ENCODE measurements around the gene PDE11A.
"Not testable (repeated sequence)": the region's sequence is repeated elsewhere in the genome, so short reads cannot be mapped to it uniquely, and the experiment has no call there.

The PDE11A gene

DNA sequence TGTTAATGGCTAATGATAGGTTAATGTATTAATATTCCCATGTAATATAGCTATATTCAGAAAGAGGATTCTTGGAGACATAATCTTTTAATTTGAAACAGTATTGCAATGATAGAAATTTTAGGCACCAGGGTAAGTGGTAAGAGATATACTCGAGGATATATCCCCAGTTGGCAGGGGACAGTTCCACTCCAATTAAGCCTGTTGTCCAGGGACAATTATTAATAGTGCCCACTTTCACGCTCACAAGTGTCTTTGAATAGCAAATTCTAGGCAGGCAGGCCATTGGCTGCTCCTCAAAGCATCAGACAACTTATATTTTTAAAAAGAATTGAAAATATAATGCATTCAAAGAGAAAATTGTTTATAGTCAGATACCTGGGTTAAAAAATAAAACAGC is 190.7 kb downstream of the PDE11A start:
- DNase-seq (ENCODE audit: low read depth): no peak

DNA sequence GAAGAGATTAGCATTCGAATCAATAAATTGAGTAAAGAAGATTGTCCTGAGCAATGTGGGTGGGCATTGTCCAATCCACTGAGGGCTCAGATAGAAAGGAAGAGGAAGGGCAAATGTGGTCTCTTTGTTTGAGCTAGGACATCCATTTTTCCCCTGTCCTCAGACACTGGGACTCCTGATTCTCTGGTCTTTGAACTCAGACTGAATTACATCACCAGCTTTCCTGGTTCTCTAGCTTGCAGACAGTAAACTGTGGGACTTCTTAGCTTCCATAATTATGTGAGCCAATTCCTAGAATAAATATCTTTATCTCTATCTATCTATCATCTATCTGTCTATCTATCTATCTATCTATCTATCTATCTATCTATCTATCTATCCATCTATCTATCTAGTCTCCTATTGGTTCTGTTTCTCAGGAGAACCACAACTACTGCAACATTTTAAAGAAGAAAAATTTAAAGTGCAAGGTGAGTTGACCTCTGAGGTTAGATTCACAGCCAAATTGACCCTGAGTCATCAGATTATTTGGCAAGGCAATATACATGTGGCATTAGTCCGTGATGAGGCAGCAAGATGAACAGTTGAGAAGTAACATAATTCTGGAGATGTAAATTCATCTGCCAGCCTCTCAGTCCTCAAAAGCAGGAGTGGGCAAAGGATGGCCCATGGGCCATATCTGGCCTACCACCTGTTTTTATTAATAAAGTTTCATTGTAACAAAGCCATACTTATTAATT is 191.4 kb downstream of the PDE11A start:
- DNase-seq (ENCODE audit: low read depth): no peak

DNA sequence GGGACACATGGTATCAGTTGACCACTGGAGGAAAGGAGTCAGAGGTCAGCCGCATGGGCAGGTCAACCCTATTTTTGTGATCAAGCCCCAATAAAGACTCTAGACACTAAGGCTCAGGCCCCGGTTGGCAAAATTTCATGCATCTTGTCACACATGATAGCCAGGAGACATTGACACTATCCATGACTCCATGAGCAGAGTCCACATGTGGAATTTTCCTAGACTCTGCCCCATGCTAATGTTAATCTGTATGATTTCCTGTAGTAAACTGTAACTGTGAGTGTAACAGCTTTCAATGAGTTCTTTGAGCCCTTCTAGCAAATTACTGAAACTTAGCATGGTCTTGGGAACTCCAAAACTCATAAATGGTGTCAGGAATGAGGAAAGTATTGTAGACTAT is 192.3 kb downstream of the PDE11A start:
- DNase-seq (ENCODE audit: low read depth): no peak

DNA sequence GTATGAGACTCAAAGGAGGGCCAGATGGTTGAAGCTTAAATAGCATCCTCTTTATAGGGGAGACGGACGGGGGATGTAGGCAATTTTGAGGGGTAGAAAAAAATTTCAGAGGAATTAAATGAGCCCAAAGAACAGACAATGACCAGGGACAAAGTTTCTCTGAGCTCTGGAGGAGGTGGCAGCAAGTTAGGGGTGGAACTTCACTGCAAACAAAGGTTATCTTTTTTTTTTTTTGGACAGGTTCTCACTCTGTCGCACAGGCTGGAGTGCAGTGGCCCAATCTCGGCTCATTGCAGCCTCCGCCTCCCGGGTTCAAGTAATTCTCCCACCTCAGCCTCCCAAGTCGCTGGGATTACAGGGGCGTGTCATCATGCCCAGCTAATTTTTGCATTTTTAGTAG is 195.6 kb downstream of the PDE11A start:
- no peak for DNase-seq (ENCODE audit: low read depth)

DNA sequence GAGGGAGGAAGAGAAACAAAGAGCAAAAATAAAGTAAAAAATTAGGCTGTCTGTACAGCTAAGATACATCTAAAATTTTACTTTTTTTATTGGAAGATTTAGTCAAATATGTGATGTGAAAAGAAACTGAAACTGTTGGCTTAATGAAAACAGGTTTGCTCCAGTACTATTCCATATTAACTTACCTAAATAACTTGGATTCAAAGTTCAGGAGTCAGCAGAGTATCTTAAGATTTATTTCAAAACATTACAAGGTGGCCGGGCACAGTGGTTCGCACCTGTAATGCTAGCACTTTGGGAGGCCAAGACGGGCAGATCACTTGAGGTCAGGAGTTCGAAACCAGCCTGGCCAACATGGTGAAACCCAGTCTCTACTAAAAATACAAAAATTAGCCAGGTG is 197.9 kb downstream of the PDE11A start:
- no peak for DNase-seq (ENCODE audit: low read depth)

DNA sequence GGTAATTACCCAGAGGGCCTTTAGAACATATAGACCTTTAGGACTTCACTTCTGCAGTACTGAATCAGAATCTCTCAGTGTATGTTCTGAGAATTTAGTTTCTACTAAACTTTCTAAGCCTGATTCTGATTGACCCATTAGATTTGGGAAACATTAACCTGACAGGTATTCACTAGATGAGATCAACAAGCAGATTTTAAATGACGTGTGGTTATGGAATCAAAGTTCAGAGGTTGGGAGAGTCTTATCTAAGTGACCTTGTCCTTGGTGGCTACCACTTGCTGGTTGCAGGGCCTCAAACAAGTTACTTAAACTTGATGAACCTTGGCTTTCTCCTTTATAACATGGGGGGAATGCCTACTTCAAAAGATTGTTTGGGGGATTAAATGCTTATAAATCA is 198.7 kb downstream of the PDE11A start:
- no peak for DNase-seq (ENCODE audit: low read depth)

DNA sequence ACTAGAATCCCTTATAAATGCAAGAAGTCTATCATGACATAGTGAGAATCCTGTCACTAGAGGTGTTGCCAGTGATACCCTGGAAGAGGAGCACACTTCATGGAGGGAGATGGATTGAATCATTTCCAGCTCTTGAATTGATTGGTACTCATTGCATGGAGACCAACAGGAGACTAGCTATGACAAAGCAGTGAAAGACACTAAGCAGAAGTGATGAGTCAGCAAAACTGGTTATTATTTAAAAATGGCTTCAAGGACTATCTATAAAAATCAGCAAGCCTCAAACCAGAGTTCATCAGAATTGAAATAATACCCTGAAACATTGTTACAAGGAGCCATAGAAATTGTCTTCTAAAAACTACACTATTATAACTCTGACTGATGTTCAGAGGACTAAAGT is 200.3 kb downstream of the PDE11A start:
- no peak for DNase-seq (ENCODE audit: low read depth)

DNA sequence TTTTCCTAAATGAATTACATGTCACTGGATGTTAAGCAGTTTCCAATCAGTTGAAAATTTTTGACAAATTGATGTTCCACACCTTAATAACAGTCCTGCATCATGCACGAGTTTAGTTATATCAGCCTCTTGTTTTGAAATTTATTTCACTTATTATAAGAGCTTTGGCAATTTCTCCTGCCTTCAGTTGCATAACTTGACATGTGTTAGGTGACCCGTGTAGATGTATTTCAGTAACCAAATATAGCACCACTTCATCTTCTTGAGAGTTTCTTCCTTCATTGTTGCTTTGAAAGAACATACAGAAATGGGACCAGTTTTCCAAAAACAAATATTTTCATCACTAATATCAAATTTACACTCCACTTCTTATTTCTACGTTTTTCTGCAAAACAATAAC is 202.7 kb downstream of the PDE11A start:
- no peak for DNase-seq (ENCODE audit: low read depth)

DNA sequence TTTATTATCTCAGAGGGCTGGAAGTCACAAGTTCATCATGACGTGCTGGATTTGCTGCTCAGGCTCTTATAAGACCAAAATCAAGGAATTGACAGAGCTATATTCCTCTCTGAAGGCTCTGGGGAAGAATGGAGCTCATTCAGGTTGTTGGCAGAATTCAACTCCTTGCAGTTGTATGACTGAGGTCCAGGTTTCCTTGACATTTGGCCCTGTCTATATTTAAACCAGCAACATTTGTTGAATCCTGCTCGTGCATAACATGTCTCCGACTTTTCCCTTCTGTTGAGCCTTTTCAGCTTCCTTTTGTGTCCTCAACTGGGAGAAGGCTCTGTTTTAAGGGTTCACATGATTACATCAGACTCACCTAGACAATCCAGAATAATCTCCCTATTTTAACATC is 203.4 kb downstream of the PDE11A start:
- DNase-seq (ENCODE audit: low read depth): no peak

DNA sequence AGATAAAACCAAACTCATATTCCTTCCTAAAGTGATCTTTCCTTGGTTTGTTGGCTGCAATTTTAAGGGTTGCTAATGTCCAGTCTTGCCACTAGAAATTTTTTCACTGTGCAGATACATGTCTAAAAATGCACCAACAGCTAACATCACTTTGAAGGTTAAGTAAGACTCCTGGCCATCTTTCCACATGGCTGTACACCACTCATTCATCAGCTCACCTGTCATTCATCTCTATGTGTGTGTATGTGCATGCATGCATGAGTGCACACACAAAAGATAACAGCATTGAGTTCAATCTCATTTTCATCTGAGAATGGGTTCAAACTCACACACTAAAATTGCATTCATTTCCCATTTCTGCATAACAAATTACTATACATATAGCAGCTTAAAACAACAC is 203.8 kb downstream of the PDE11A start:
- DNase-seq (ENCODE audit: low read depth): no peak

DNA sequence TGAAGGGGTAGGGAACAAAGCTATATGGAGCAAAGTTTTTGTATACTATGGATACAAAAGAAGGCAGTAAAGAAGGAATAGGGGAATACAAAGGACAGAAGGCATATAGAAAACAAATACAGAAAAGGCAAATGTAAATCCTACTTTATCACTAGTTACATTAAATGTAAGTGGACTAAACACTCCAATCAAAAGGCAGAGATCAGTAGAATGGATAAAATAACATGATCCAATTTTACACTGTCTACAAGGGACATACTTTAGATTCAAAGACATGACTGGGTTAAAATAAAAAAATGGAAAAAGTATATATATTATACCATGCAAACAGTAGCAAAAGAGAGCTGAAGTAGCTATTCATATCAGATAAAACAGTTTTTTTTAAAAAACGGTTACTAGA is 215.0 kb downstream of the PDE11A start:
- no peak for DNase-seq (ENCODE audit: low read depth)

DNA sequence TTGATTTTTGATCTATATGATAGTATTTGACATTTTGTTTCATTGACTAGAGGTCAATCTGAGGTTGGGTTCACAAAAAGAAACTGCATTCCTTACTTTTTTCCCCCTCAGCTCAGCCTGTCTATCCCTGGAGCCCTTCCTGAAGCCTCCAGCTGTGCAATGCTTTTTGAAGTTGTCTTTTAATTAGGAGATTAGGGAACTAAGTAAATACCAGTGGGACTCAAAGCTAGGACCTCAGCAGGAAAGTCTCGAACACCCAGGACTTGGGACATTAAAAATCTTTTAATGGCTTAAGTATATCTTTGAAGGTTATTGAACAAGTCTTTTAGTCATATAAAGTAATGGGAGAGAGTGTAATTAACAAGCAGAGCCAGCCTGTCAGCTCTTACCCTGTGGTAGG is 220.2 kb downstream of the PDE11A start:
- no peak for DNase-seq (ENCODE audit: low read depth)

DNA sequence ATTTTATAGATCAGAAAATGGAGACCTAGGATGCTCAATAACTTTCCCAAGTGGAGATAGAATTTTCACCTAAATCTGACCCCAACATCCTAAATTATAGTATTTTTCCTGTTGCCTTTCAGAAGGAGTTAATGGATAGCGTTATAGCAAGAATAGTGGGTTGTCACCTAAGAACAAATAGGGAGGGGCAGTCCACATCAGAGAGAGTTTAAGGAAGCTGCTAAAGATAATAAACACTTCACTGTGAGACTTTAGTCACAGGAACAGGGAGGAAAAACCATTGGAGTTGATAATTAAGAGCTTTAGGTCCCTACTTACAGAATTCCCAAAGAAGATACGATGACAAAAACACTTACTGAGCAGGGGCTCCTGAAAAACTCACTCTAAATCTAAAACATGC is 229.4 kb downstream of the PDE11A start:
- DNase-seq (ENCODE audit: low read depth): no peak

DNA sequence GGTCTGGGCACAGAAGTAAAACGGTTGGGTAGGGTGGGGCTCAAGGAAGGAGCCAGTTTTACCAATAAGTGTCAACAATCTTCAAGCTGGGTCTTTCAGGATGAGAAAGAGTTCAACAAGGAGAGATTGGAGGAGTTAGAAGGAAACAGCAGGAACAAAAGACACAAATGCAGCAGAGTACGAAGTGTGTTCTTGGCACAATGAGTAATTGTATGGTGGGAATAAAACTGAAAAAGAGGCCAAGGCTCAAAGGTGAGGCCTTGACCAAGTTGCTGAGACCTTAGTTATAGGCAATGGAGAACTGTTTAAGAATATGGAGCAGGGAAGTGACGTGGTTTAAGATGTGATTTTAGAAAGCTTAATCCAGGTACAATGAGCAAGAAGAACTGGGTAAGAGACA is 230.3 kb downstream of the PDE11A start:
- DNase-seq (ENCODE audit: low read depth): no peak

DNA sequence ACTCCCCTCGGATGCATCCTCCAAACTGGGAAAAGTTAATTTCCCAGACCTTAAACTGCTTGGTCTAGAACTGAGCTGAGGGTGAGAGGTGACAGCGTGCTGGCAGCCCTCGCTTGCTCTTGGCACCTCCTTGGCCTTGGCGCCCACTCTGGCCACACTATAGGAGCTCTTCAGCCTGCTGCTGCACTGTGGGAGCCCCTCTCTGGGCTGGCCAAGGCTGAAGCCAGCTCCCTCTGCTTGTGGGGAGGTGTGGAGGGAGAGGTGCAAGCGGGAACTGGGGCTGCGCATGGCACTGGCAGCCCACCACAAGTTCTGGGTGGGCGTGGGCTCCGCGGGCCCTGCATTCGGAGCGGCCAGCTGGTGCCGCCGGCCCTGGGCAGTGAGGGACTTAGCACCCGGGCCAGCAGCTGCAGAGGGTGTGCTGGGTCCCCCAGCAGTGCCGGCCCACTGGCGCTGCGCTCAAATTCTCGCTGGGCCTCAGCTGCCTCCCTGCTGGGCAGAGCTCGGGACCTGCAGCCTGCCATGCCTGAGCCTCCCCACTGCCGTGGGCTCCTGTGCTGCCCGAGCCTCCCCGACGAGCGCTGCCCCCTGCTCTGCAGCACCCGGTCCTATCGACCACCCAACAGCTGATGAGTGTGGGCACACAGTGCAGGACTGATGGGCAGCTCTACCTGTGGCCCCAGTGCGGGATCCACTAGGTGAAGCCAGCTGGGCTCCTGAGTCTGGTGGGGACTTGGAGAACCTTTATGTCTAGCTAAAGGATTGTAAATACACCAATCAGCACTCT is 237.0 kb downstream of the PDE11A start:
- not testable (repeated sequence) for DNase-seq (ENCODE audit: low read depth)

DNA sequence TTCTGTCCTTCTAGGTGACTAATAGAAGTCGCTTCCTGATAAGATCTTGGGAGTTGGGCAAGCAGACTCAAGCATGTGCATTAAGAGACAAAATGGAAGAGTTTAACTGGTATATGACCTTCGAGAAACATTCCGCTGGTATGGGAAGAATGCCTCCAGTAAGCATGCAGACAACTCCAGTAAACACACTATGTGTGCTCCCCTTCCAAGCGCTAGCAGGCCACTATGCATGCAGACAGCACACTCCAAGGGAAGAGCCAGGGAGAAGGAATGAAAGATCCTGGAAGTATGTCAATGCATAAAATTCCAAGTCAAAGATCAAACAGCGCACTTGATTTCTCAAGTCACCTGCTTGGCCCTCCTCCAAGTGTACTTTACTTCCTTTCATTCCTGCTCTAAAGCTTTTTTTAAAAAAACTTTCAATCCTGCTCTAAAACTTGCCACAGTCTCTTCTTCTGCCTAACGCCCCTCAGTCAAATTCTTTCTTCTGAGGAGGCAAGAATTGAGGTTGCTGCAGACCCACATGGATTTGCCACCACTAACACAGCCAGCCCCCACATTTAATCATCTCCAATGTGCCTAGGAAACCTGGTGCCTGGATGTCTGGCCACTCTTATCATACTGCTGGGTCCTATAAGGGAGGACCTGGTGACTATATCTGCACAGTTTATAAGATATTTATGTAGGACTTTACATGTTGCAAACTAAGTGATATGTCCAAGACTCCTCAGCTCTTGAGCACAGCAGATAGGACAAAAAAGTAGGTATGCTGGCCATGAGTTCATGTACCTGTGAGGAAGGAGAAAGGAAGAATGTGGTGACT is 239.8 kb downstream of the PDE11A start:
- DNase-seq (ENCODE audit: low read depth): no peak

DNA sequence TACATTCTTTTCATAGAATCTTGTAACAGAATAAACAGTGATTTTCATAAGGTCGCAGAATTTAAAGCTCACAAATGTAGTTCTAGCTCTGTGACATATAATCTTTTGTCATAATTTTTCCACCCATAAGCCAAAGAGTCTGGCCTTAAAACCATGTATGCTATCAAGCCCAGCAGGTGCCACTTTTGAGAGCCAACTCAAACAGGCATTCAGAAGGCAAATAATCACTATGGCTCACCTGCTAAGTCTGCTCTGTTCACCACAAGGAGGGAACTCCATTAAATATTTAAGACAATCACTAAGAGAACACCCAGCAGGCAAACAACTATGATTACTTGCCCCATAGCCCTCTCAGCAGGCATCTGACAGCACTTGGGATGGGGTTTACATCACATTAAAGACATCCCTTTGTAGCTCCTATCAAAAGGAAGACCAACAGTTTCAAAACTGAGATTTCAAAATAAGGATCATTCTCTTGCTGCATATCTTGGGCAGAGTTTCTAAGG is 241.6 kb downstream of the PDE11A start:
- DNase-seq (ENCODE audit: low read depth): no peak

DNA sequence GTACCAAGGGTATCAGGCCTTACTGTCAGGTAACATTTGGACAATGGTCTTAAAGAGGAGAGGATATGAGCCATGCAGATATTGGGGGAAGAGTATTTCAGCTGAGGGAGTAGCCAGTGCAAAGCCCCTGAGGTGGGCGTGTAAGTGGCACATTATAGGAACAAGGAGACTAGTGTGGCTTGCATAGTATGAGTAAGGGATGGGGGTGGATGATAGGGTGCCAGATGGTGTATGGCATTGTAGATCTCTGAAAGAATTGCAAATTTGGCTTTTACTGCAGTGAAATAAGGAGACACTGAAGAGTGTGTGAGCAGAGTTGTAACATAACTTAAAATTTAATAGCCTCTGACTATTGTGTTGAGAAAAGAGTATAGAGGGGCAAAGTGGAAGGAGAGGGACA is 244.0 kb downstream of the PDE11A start:
- no peak for DNase-seq (ENCODE audit: low read depth)

DNA sequence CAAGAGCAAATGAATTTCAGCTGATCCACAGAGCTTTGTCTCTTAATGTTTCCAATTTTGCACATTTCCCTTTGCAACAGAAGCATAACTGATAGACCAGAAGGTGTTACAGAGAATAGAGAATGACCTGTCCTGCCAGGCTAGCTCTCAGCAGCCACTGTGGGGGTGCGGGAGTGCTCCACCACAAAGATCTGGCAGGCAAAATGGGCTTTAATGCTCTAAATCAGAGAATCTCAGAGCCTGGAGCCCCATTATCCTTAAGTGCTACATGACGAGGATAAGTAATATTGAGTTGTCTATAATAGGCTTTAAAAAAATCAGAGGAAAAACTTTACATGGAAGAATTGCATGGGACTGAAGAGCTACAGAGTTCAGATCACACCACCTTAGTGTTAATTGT is 245.7 kb downstream of the PDE11A start:
- no peak for DNase-seq (ENCODE audit: low read depth)

DNA sequence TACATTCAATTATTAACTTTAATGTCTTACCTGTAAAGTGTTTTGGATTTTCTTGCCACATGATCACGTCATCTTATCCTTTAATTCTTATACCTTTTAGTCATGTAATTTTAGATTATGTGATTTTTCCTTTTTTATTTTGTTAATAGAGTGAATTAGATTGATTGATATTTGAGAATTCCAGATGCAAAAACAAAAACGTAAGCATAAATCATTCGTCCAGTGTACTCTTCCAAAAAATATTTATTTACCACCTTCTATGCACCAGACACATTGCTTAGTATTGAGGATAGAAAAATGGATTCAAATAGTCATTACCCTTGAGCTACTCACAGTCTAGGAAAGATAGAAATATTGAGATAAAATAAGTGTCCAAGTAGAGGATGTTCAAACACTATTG is 249.6 kb downstream of the PDE11A start:
- no peak for DNase-seq (ENCODE audit: low read depth)

DNA sequence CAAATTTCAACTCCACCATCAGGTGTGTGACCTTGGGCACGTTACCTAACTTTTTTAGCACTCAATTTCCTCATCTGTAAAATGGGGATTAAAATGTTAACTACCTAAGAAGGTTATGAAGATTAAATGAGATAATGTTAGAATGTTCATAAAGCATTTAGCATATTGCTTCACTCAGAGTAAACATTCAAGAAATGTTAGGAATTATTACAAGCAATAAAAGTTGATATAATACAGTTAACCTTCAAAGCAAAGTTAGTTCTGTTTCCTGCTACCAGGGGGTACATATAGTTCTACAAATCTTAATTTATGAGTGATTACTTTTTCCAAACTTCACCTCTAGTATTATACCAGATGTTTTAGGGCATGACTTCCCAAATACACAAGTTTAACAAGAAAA is 254.2 kb downstream of the PDE11A start:
- no peak for DNase-seq (ENCODE audit: low read depth)

DNA sequence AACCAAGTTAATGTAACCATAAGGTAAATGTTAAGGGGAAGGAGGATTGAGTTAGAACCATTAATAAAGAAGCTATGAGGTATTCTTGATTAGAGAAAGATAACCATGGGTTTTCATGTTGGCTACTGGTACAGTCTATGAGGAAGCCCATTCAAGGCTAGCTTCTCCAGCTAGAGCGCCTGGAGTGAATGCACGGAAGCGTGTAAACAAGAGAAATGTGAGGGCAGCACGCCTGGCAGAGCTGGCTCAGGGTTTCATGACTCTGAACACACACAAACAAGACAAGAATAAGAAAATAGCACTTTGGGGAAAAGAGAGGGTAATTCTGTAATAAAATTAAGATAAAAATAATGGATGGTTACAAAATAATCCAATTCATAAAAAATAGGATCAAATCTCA is 255.3 kb downstream of the PDE11A start:
- DNase-seq (ENCODE audit: low read depth): no peak

DNA sequence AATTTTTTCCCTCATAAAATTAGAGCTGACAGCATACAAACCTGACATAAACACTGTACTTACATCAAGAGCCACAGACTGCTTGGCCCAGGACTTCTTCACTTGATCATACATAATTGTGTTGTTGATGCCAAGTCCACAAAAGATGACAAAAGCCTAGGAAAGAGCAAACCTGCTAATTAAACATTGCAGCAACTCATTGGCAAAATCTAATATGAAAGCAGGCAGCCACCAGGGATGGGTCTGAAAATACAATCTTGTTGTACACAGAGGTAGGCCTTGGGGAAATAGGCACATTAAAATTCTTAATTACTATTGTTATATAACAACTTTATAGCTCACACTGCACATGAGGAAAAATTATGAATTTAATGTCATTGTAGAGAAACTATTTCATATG is 255.8 kb downstream of the PDE11A start:
- no peak for DNase-seq (ENCODE audit: low read depth)
